ENCODE results near the gene QPRT. TPM values are rescaled to one million over a fixed set of nuclear protein-coding genes. Genes with fewer than 3 reads are reported as not detected.
"Not testable (repeated sequence)": the region's sequence is repeated elsewhere in the genome, so short reads cannot be mapped to it uniquely, and the experiment has no call there.

The QPRT gene
- total RNA-seq, 2 donors from 2014 or later: 1.7 to 7.4 TPM

DNA sequence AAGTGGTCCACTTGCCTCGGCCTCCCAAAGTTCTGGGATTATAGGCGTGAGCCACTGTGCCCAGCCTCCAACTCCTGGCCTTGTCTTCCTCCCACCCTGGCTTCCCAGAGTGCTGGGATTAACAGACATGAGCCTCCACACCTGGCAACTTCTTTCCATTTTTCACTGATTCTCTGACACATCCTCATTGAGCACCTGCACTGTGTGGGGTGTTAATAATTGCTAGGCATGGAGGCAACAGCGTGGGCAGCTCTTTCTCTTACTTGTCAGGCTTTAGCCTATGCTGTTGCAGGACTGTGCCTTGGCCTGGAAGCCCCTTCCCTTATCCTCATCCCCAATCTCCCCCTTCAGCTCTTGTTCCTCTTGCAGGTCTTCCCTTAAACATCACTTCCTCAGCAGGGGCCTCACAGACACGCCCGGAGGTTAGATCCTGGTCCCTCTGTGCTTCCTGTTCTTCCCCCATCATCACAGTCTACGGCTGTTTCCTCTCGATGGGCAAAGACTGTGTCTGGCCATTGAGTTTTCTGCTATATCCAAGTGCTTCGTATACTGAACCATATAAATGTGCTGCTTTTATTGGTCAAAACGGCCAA is 7.9 kb downstream of the QPRT start:
- DNase-seq (ENCODE audit: low spot score): no peak
- intact Hi-C loops (cut with DNase I): no loop called here

DNA sequence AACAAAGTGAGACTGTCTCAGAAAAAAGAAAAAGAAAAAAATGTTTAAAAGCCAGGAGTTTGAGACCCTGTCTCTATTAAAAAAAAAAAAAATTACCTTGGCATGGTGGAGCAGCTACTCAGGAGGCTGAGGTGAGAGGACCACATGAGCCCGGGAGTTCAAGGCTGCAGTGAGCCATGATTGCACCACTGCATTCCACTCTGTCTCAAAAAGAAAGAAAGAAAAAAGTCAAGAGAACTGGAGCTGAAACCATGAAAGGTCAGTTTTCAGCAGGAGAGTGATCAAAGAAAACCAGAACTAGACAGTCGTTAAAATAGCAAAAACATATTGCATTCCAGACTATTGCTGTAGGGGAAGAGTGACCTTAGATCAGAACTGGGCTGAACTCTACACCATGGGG is 8.8 kb downstream of the QPRT start:
- intact Hi-C loops (cut with DNase I): no loop called here
- no peak for DNase-seq (ENCODE audit: low spot score)

DNA sequence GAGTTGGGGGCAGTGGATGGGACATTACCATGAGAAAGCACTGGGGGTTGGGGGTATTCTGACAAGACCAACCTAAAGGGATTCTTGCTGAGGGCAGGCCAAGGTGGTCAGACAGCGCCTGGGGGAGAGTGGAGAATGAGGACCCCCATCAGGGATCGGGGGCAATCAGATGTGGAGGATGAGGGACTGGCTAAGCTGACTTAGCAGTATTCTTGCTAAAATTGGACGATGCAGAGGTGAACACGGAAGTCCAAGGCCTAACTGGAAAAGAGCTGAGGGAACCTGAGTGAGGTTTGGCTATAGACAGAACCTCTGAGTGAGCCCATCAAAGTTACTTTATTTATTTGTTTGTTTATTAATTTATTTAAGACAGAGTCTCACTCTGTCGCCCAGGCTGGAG is 9.2 kb downstream of the QPRT start:
- no peak for DNase-seq (ENCODE audit: low spot score)
- intact Hi-C loops (cut with DNase I): no loop called here

DNA sequence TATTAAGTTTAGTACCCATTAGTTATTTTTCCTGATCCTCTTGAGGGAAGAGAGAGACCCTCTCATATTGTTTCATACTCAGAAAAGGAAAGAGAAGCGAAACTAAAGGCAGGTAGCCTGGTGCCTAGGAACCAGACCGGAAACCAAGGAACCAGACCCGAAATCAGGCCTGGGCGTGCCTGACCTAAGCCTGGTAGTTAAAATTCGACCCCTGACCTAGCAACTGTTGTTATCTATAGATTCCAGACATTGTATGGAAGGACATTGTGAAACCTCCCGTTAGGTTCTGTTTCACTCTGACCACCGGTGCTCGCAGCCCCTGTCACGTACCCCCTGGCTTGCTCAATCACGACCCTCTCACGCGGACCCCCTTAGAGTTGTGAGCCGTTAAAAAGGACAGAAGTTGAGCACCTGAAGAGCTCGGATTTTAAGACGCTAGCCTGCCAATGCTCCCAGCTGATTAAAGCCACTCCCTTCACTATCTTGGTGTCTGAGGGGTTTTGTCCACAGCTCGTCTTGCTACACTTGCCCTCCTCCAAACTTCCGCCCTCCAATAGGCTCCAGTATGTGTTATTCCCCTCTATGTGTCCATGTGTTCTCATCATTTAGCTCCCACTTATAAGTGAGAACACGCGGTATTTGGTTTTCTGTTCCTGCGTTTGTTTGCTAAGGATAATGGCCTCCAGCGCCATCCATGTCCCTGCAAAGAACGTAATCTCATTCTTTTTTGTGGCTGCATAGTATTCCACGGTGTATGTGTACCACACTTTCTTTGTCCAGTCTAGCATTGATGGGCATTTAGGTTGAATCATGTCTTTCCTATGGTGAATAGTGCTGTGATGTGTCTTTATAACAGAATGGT is 10.7 kb downstream of the QPRT start:
- not testable (repeated sequence) for DNase-seq (ENCODE audit: low spot score)
- intact Hi-C loops (cut with DNase I): loop anchor here in 1 of 2 donors (1.0 kb wide), 1 partner anchor 21 kb away; no protein-coding TSS in a partner anchor

DNA sequence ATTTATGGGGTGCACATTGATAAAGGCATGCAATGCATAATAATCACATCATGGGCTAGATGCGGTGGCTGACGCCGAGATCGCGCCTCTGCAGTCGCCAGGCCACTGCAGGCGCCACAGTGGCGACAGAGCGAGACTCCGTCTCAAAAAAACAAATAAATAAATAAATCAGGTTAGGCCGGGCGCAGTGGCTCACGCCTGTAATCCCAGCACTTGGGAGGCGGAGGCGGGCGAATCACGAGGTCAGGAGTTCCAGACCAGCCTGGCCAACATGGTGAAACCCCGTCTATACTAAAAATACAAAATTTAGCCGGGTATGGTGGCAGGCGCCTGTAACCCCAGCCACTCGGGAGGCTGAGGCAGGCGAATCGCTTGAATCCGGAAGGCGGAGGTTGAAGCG is 13.6 kb downstream of the QPRT start:
- DNase-seq (ENCODE audit: low spot score): peak; percentile 38
- intact Hi-C loops (cut with DNase I): not testable (repeated sequence)

DNA sequence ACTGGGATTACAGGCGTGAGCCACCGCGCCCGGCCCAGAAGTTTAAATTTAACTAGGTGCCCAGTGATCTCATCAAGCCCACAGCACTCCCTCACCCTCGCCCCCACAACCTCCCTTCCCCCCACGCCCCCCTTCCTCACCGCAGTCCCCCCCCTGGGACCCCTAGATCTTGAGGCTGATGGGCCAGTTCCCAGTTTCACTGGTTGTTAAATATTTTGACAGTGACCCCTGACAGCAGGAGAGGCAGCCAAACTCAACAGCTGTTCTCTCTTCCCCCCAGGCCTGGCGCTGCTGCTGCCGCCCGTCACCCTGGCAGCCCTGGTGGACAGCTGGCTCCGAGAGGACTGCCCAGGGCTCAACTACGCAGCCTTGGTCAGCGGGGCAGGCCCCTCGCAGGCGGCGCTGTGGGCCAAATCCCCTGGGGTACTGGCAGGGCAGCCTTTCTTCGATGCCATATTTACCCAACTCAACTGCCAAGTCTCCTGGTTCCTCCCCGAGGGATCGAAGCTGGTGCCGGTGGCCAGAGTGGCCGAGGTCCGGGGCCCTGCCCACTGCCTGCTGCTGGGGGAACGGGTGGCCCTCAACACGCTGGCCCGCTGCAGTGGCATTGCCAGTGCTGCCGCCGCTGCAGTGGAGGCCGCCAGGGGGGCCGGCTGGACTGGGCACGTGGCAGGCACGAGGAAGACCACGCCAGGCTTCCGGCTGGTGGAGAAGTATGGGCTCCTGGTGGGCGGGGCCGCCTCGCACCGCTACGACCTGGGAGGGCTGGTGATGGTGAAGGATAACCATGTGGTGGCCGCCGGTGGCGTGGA is 15.6 kb downstream of the QPRT start:
- intact Hi-C loops (cut with DNase I): loop anchor here (5.0 kb wide), 2 partner anchors 323 to 328 kb away; partner anchors contain the start of gene C16orf92 (in 1 of the 2)
- DNase-seq (ENCODE audit: low spot score): peak; percentile 78

DNA sequence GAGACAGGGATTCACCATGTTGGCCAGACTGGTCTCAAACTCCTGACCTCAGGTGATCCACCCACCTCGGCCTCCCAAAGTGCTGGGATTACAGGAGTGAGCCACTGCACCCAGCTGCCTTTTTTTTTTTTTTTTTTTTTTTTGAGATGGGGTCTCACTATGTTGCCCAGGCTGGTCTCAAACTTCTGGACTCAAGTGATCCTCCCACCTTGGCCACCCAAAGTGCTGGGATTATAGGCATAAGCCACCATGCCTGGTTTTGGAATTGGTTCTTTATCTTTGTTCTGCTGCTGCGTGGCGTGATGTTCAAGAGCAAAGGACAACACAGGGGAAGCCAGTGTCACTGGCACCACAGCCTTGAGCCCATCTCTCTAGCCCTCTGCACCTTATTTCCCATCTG is 16.7 kb downstream of the QPRT start:
- intact Hi-C loops (cut with DNase I): loop anchor here (5.0 kb wide), 2 partner anchors 322 to 327 kb away; partner anchors contain the start of gene C16orf92 (in 1 of the 2)
- DNase-seq (ENCODE audit: low spot score): peak; percentile 10

DNA sequence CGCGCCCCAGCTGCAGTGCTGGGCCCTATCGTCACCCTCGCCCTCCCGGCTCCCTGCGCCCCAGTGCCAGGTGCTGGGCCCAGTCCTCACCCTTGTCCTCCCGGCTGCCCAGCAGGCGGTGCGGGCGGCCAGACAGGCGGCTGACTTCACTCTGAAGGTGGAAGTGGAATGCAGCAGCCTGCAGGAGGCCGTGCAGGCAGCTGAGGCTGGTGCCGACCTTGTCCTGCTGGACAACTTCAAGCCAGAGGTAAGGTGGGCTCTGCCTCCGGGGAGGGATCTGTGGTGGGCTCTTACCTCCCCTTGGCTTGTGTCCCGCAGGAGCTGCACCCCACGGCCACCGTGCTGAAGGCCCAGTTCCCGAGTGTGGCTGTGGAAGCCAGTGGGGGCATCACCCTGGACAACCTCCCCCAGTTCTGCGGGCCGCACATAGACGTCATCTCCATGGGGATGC is 17.9 kb downstream of the QPRT start:
- intact Hi-C loops (cut with DNase I): loop anchor here (5.0 kb wide), 2 partner anchors 320 to 325 kb away; partner anchors contain the start of gene C16orf92 (in 1 of the 2)
- peak; percentile 73 for DNase-seq (ENCODE audit: low spot score)

DNA sequence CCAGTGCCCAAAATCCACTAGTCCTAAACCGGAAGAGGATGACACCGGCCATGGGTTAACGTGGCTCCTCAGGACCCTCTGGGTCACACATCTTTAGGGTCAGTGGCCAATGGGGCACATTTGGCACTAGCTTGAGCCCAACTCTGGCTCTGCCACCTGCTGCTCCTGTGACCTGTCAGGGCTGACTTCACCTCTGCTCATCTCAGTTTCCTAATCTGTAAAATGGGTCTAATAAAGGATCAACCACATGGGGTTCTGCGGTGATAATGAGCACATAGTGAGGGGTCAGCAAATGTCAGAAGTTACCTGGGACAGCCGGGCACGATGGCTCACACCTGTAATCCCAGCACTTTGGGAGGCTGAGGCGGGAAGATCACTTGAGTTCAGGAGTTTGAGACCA is 18.4 kb downstream of the QPRT start:
- DNase-seq (ENCODE audit: low spot score): peak; percentile 29
- intact Hi-C loops (cut with DNase I): loop anchor here (5.0 kb wide), 2 partner anchors 320 to 325 kb away; partner anchors contain the start of gene C16orf92 (in 1 of the 2)

DNA sequence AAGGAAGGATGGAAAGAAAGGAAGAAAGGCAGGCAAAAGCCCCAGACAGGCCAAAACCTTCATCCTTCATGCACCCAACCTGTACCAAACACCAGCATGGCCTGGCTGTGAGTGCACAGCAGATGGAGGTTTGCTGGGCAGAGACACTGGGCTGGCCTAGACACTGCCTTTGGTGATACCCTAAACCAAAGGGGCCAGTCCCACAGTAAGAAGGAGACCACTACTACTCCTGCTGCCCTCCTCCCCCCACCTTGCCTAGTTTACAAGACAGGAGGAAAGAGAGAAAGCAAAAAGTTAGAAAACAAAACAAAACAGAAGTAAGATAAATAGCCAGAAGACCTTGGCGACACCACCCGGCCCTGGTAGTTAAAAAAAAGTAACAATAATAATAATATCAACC is 19.1 kb downstream of the QPRT start:
- intact Hi-C loops (cut with DNase I): loop anchor here (5.0 kb wide), 2 partner anchors 319 to 324 kb away; partner anchors contain the start of gene C16orf92 (in 1 of the 2)

DNA sequence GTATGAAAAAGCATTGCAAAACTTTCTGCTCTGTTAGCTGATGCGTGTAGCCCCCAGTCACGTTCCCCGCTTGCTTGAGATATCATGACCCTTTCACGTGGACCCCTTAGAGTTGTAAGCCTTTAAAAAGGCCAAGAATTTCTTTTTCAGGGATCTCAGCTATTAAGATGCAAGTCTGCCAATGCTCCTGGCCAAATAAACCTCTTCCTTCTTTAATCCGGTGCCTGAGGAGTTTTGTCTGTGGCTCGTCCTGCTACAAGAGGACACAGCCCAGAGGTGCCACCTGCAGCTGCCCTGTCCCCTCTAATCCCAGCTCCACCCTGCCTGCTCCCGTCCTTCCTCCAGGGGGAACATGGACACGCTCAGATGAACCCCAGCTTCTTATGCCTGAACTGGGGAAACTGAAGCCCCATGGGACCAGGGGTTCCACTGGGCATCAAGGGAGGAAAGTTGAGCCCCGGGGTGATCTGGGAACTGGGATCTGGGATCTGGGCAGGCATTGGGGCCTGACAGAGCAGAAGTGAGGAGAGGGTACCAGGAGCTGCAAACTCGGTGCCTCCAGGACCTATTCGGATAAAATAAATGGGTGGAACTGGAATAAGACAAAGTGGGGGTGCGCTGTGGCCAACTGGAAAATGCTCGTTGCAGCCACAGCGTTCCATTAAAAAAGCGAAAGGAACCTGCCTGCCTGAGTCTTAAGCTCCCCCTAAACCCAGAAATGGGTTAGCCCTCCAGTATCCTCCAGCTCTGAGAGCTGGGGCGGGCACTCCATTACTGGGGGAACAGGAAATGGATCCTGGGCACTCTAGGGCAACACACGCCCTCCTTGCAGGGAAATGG is 19.7 kb downstream of the QPRT start:
- peak; percentile 62 for DNase-seq (ENCODE audit: low spot score)
- intact Hi-C loops (cut with DNase I): loop anchor here (5.0 kb wide), 2 partner anchors 319 to 324 kb away; partner anchors contain the start of gene C16orf92 (in 1 of the 2)

More for the DNA sequence above, 19.1 kb downstream of the QPRT start:
- DNase-seq (ENCODE audit: low spot score): peak; percentile 16

DNA sequence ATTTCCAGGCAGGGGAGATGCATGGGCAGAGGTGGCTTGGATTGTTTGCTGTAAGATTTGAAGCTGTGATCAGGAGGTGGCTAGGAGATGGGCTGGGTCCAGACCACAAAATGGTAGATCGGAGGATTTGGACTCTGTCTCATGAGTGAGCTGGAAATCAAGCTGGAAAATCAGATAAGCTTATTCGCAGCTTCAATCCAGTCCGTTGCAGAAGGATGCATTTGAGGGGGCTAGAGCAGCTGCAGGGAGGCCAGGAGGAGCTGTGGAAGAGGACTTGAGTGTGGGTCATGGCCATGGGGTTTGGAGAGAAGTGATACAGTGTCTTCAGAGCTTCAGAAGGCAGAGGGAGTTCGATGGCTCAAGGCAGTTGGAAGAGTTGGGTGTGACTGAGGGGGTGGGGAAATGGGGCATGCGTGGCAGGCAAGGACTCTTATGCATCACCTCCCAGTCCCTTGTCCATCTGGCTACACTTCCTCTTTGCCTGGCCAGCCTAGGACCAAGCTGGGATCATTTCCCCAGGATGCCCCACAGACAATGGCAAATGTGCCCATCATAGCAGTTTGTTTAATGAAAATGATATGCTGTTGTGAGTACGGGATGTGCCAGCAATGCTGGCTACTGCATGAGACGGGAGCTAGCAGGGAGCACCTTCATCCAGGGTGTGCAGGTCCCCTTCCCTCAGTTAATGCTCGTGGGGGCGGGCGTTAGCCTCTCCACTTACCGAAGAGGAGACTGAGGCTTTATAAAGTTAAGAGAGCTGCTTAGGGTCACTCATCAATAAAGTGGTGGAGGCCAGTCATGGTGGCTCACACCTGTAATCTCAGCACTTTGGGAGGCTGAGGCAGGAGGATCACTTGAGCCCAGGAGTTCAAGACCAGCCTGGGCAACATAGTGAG is 20.6 kb downstream of the QPRT start:
- peak; percentile 29 for DNase-seq (ENCODE audit: low spot score)
- intact Hi-C loops (cut with DNase I): loop anchor here (5.0 to 10.0 kb wide), 3 partner anchors 145 to 323 kb away; partner anchors contain the start of gene C16orf92 (in 1 of the 2)

DNA sequence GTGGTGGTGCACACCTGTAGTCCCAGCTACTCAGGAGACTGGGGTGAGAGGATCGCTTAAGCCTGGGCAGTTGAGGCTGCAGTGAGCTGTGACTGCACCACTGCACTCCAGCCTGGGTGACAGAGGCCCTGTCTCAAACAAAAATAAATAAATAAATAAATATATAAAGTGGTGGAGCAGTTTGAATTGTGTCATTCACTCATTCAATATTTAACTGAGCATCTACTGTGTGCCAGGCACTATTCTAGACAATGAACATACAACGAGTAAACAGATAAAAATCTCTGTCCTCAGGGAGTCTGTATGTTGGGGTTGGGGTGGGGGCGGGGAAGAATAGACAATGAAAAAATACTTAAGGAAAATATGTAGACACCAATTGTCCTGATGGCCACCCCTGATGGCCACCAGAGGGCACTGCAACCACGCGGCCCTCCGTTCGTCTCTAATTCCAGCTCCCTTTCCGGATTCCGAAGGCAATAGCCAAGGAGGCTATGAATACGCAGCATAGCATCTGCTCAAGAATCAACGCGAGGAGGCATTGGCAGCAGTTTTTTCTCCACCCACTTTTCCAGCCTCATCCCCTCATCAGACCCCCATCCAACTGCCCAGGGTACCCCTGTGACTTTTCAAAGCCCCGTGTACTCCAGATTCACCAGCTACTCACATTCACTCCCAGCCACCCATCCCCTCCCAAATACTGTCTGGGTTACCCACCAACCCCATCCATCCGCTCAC is 21.4 kb downstream of the QPRT start:
- DNase-seq (ENCODE audit: low spot score): peak; percentile 93
- intact Hi-C loops (cut with DNase I): loop anchor here in 1 of 2 donors (10.0 kb wide), 1 partner anchor 144 kb away; no protein-coding TSS in a partner anchor

DNA sequence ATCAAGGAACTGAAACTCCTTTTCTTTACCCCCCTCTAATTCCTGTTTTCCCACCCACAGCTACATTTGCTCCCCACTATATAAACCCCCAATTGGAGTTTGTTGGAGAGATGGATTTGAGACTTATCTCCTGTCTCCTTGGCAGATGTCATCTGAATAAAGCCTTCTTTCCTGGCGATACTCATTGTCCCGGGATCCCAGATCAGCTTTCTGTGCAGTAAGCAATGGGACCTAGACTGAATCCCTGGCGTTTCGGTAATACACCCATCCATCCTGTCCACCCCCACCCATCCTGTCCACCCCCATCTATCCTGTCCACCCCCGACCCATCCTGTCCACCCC is 22.2 kb downstream of the QPRT start:
- DNase-seq (ENCODE audit: low spot score): no peak
- intact Hi-C loops (cut with DNase I): loop anchor here in 1 of 2 donors (10.0 kb wide), 1 partner anchor 144 kb away; no protein-coding TSS in a partner anchor

DNA sequence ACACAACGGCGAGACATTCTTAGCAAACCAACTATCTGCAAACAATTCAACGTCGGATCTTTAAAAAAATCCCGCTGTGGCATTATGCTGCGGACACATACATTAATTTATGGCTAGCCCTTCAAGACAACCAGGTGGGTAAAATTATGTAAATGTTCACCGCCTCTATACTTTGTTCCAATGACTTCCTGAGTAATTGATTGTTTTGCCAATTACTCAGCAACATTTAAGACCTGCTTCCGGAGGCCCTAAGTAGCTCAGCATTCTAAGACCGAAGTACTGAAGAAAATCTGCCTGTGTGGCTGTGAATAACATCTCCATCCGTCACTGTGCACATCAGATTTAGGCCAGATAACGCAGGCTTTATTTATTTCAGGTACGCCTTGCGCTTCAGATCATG is 23.3 kb downstream of the QPRT start:
- intact Hi-C loops (cut with DNase I): loop anchor here in 1 of 2 donors (10.0 kb wide), 1 partner anchor 143 kb away; no protein-coding TSS in a partner anchor
- no peak for DNase-seq (ENCODE audit: low spot score)

DNA sequence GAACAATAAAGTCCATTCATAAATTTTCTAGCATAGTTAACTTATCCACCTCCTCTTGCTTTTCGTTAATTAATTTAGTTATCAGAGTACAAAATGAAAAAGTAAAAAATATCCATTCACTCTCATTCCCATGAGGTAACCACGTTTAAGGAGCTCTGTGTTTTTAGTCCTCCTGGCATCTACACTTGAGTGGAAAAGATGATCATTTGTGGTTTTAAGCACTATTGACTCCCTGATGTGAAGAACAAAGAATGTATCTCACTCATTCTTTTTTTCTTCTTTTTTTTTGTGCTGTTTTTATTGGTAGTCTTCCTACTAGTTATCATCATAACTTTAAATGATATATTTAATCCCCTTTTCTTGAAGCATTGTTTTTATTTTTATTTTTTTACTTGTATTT is 26.1 kb downstream of the QPRT start:
- DNase-seq (ENCODE audit: low spot score): no peak
- intact Hi-C loops (cut with DNase I): loop anchor here in 1 of 2 donors (10.0 kb wide), 1 partner anchor 140 kb away; no protein-coding TSS in a partner anchor
